Ureter (tissue), 1 donor: Measurements from ENCODE around the gene ZNF550. TPM values are rescaled to one million over a fixed set of nuclear protein-coding genes. Genes with fewer than 3 reads are reported as not detected.
A peak's percentile ranks its signal among the peaks of the same experiment; 100 is the strongest.

Experiments
- DNase-seq: peaks from one replicate; pipeline ENCODE4 v3.0.0-alpha.2; 2020; ENCODE audit warnings: low spot score
- total RNA-seq: library from RNA; stranded (reverse); gene quantifications from one replicate; pipeline ENCODE4 v1.2.4, GENCODE V29; 2023
- donor health status: DM: yes; HTN: yes; CAD: no.

The ZNF550 gene
- 16.4 TPM for total RNA-seq

GRCh38 chr19:57559404-57560025 is at the start of gene ZNF550:
ZNF550 (minus strand) TSS chr19:57559863; CDS start chr19:57559682, 181 bp downstream.
- peak; percentile 92 for DNase-seq

DNA sequence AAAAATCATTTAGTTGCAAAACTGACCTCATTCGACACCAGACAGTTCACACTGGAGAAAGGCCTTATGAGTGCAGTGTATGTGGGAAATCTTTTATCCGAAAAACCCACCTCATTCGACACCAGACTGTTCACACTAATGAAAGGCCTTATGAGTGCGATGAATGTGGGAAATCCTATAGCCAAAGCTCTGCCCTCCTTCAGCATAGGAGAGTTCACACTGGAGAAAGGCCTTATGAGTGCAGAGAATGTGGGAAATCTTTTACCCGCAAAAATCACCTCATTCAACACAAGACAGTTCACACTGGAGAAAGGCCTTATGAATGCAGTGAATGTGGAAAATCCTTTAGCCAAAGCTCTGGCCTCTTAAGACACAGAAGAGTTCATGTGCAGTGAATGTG is 47.3 kb upstream of the ZNF550 start:
- DNase-seq, result no peak

GRCh38 chr19:57599761-57600383 is 40.2 kb upstream of the ZNF550 start, which contains the start of gene ZNF530:
ZNF530 (plus strand) TSS chr19:57599885; CDS start chr19:57604346, 4,461 bp downstream.
- peak; percentile 95 for DNase-seq

GRCh38 chr19:57599377-57599760 is 39.7 kb upstream of the ZNF550 start:
- DNase-seq, result no peak

DNA sequence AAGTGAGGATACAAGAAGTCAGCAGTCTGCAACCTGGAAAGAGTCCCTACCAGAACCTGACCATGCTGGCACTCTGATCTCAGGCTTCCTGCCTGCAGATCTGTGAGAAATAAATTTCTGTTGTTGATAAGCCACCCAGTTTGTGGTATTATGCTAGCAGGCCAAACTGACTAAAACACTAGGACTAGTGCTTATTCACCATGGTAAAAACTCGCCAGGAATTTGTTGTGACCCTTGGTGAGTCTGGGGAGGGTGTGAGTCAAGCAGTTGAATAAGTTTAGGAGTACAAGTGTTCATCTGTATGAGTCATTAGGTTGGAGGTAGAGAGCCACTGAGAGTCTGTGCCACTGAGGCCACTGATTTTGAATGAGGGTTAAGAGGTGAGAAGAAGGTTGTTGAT is 27.9 kb upstream of the ZNF550 start:
- no peak for DNase-seq

GRCh38 chr19:57583521-57584416 is 24.1 kb upstream of the ZNF550 start, which contains the start of gene ZIK1:
ZIK1 (plus strand) TSS chr19:57584145; CDS start chr19:57584357, 212 bp downstream.
- DNase-seq, result peak; percentile 95

- no peak for DNase-seq
Observed at GRCh38 chr19:57583104-57583520, 23.4 kb upstream of the ZNF550 start.

DNA sequence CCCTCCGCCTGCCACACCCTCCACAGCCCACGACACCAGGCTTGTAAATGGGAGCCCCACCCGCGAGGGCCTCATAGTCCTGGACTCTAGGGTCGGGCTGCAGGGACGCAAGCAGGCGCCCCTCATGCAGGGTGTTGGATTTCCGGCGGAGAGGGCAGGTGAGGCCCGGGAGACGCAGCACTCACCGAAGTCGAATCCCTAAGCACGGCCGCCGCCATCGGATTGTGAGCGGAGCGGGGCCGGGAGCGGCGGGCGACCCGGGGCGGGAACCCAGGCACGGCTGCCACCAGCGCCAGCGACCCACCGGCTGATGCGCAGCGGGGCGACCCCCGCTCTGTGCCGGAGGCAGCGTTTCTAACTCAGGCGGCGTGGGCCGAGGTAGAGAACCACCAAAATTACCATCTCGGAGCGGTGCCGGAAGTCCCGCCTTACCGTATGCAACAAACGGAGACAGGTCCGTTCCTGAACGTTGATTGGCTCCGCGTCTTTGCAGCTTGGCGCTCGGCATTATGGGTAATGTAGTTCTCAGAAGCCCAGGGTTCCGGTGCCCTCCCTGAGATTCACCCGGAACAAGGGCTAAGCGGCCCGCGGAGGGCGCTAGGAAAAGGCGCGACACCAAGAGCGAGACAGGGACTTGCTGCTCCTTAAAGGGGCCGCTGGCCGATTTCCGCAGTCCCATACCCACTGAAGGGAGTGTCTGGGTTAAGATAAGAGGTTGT is 19.0 kb upstream of the ZNF550 start, which contains the start of gene ZNF416:
ZNF416 (minus strand) TSS at position 425 of the 719 bp plus-strand sequence; CDS start at position 218, 207 bp downstream.
- DNase-seq, result peak; percentile 98

- no peak for DNase-seq
Observed at GRCh38 chr19:57576661-57577060, 17.0 kb upstream of the ZNF550 start.

DNA sequence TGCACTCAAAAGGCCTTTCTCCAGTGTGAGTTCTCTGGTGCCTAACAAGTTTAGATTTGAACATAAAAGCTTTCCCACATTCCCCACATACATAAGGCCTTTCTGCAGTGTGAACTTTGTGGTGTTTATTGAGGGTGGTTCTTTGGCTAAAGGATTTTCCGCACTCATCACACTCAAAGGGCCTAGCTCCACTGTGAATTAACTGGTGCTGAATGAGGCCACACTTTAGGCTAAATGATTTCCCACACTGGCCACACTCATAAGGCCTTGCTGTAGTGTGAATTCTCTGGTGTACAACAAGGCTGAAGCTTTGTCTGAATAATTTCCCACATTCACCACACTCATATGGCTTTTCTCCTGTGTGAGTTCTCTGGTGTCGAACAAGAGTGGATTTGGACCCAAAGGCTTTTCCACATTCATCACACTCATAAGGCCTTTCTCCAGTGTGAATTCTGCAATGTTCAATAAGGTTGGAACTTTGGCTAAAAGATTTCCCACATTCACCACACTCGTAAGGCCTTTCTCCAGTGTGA is 12.8 kb upstream of the ZNF550 start:
- no peak for DNase-seq

DNA sequence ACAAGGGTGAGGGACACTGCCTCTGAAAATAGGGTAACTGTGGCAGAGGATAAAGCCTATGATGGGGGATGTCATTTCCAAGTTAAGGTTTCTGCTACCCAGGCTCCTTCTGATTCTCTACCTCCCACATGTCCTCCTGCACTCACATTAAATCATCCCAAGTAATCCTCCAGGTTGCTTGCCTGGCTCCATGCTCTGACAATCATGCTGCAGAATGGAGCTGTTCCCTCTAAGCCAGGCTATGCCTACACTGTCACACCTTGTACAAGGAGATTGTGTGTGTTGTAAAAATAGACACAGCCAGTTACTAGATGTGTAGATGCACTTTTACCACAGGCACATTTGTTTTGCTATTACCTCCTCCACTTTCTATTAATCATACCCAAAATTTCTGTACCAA is 11.0 kb upstream of the ZNF550 start:
- no peak for DNase-seq

DNA sequence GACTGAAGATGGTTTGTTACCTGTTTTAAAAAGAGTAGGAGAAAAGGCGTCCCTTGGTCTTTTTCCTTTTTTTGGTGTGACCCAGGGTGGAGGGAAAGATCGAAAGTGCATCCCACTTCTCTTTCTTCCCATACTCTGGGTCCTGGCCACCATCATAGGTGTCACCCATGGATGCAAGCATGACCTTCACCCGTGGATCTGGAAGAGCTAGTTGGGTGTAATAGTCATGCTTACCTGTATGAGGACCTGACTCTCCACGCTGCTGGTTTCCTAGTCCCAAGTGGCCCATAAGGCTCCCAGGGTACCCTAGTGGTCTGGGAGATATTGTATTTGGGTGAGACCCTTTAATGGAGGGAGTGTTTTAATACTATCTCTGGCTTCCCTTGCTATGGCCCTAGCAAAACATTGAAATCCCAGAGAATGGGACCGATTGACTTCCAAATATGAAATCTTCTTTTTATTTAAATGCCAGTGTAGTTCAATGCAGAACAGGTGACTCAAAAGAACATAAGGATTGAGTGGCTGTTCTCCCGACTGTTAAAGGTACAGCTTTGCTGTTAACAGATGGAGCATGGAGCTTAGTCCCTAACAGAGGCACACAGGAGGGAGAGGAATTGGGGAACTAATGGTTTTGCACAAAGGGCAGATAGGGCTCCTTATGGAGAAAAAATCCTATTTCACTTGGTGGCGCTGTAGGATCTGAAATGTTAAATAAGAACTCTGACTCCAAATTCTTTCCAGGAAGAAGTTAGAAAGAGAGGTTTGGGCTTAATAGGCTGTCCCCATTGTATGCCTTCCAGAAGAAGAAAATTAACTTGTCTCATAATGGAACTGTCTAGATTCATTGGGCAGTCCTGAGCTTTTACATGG is 7.0 kb upstream of the ZNF550 start:
- DNase-seq, result no peak

- DNase-seq, result no peak
Observed at GRCh38 chr19:57563547-57563946, 3.9 kb upstream of the ZNF550 start.

DNA sequence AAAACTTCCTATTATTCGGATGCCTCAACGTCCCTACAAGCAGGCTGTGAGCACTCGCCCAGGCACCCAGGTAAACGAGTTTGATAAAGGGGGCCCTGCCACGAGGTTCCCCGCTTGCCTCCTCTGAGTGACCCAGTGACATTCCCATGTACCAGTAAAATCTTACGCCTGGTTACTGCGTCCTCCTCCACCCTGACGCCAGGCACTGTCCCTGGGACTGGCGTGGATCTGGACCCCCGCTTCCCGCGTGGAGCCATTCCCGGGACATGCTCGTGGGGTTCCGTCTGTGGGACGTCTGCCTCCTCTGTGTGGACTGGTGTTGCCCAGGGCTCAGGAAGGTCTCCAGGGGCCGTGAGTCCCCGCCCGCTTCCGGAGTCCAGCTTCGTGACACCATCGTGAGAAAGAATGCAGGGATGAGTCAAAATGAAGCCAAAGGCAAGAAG is 407 bp upstream of the ZNF550 start:
- no peak for DNase-seq

DNA sequence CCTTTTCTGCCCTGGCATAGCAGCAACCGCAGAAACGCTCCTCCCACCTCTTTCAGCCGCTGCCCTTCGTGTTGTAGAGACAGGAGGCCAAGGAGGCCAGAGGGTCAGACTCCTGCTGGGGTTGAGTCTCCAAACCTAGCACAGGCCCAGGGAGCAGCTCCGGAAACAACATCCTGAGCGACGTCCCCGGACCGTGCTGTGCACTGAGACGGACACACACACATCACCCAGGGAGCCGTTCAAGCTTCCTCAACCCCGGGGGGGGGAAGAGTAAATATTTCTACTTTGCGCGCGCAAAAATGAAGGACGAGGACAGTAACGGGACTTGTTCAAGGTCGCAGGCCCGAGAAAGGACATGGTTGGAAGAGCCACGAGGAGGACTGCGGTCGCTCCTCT is 657 bp downstream of the ZNF550 start:
- DNase-seq, result no peak

- no peak for DNase-seq
Observed at GRCh38 chr19:57558525-57558924, 1.1 kb downstream of the ZNF550 start.

DNA sequence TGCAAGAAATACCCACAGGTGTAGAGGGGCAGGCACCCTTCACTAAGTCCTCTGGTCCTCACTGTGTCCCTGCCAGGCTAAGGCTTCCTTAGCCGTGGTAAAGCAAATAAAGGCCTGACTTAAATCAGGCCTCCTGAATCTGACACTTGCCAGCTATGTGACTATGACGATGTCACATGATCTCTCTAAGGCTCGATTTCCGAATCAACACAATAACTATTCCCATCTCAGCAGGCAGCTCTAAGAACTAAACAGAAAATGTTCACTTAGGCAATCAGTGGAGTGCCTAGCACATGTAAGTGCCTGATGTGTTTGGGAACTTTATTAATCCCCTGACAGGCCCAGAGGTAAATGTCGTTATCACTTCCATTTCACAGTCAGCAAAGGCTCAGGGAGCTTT is 2.0 kb downstream of the ZNF550 start:
- no peak for DNase-seq

- DNase-seq, result no peak
Observed at GRCh38 chr19:57552432-57552831, 7.2 kb downstream of the ZNF550 start.

GRCh38 chr19:57546513-57546912 is 13.2 kb downstream of the ZNF550 start:
- DNase-seq, result no peak

DNA sequence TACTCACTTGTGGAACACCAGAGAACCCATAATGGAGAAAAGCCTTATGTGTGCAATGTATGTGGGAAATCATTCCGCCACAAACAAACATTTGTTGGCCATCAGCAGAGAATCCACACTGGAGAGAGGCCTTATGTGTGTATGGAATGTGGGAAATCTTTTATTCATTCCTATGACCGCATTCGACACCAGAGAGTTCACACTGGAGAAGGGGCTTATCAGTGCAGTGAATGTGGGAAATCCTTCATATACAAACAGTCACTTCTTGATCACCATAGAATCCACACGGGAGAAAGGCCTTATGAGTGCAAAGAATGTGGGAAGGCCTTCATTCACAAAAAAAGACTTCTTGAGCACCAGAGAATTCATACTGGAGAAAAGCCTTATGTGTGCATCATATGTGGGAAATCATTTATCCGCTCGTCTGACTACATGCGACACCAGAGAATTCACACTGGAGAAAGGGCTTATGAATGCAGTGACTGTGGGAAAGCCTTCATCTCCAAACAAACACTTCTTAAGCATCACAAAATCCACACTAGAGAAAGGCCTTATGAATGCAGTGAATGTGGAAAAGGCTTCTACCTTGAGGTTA is 21.6 kb downstream of the ZNF550 start:
- no peak for DNase-seq
